ENCODE measurements around the gene DDIAS.
A peak's percentile ranks its signal among the peaks of the same experiment; 100 is the strongest.

The DDIAS gene

DNA sequence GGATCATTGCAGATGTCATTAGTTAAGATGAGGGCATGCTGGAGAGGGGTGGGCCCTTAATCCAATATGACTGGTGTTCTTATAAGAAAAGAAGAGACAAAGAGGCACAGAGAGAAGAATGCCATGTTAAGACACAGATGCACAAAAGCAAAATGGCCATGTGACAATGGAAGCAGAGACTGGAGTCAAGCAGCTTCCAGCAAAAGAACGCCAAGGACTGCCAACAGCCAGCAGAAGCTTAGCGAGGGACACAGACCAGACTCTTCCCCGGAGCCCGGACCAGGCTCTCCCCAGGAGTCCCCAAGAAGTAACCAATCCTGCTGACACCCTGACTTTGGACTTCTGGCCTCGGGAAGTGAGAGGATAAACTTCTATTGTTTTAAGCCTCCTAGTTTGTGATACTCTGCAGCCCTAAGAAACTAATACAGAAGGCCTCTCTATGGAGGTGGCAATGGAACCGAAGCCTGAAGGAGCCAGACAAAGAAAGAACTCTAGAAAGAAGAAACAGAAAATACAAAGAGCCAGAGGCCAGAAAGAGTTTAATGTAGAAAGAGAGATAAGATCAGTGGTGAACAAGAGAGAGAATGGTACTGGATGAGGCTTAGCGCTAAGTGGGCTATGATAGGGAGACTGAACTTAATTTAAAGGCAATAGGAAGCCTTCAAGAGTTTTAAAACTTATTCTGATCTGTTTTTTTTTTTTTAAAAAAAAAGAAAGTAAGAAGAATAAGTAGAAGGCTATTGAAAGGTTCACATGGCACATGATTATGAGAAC, 29.0 kb upstream of the DDIAS start:
- peaks cover 11% of the 10 kb centered on the region for H3K36me3 Mint-ChIP-seq
- H3K27me3 Mint-ChIP-seq: no peaks in the 10 kb centered on the region
- peak overlapping the region; percentile 35 for H3K27ac Mint-ChIP-seq
- peaks cover 30% of the 10 kb centered on the region for H3K4me1 Mint-ChIP-seq (ENCODE audit: low read depth)
- H3K4me3 Mint-ChIP-seq: no peak overlapping the region
- H3K9me3 Mint-ChIP-seq (ENCODE audit: low read depth): no peaks in the 10 kb centered on the region

DNA sequence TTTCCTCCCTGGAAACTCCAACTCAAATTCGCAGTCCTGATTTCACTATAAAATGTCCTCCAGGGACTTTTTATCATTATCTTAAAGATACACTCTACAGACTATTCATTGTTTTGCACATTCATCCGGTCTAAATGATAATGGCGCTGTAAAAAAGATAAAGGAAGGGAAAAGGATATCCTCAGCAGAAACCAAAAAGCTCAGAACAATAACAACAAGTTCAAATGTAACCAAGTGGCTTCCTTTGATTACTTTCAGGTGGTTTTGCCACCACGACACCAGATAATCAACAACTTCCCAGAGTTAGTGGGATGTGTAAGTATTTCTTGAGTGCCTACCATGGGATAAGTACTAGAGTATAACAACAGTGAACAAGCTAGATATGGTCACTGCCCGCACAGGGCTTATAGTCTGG, 27.6 kb upstream of the DDIAS start:
- Mint-ChIP-seq H3K4me3 (peak overlapping the region; percentile 46), H3K36me3 (peaks cover 19% of the 10 kb centered on the region), H3K27ac (peak overlapping the region; percentile 59), H3K9me3 (ENCODE audit: low read depth) (no peaks in the 10 kb centered on the region), H3K27me3 (no peaks in the 10 kb centered on the region), H3K4me1 (ENCODE audit: low read depth) (peaks cover 27% of the 10 kb centered on the region)

DNA sequence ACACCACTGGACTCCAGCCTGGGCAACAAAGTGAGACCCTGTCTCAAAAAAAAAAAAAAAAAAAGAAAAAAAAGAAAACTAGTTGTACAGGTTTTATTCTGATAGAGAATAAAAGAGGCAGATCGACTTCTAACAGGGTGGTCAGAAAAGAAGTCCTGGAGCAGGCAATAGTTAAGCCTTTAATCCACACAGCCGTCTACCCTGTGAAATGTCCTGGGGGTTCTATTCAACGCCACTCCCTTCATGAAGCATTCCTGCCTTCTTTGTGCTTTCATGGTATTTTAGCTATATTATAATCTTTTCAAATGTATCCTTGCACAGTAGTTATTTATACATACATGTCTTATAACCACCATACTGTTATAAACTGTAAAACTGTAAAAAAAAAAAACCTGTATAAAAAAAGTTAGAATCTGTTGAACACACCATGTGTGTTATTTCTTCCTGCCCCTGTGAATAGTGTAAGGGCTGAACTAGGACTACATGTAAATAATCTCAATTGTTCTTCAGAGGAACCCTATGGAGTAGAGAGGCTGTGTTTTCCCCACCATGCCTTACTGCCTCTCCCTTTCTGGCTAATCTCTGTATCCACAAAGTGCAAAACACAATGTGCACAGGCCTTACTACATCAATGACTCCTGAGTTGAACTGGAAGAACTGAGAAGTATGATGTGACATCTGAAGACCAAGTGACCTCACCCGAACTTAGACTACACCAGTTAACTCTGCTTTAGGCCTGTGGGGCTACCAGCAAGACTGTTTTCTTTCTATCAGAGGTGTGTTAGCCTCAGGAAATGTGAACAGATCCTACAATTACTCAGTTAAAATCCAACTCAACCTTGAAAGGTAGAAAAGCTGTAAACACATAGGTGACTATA, 26.7 kb upstream of the DDIAS start:
- Mint-ChIP-seq H3K36me3 (peaks cover 24% of the 10 kb centered on the region), H3K9me3 (ENCODE audit: low read depth) (no peaks in the 10 kb centered on the region), H3K4me3 (no peak overlapping the region), H3K4me1 (ENCODE audit: low read depth) (peaks cover 27% of the 10 kb centered on the region), H3K27ac (no peak overlapping the region), H3K27me3 (no peaks in the 10 kb centered on the region)

DNA sequence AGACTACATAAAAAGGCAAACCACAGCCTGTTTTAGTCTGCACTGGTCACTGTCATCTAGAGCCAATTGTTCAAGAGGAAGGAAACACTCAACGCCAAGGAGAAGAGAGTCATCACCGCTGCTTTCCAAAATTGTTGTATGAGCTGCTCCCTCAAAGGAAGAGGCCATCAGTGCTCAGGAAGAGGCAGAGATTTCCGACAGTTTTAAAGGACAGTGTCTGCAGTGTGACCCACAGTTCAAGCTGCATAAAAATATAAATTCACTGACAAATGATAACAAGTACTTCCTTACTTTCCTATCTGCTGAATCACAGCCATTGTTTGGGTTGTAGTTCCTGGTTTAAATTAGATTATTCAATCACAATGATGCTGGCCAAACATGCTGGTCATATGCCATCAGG, 17.7 kb upstream of the DDIAS start:
- Mint-ChIP-seq H3K4me3 (no peak overlapping the region), H3K27ac (no peak overlapping the region), H3K4me1 (ENCODE audit: low read depth) (no peaks in the 10 kb centered on the region), H3K9me3 (ENCODE audit: low read depth) (no peaks in the 10 kb centered on the region), H3K36me3 (peaks cover 21% of the 10 kb centered on the region), H3K27me3 (no peaks in the 10 kb centered on the region)

DNA sequence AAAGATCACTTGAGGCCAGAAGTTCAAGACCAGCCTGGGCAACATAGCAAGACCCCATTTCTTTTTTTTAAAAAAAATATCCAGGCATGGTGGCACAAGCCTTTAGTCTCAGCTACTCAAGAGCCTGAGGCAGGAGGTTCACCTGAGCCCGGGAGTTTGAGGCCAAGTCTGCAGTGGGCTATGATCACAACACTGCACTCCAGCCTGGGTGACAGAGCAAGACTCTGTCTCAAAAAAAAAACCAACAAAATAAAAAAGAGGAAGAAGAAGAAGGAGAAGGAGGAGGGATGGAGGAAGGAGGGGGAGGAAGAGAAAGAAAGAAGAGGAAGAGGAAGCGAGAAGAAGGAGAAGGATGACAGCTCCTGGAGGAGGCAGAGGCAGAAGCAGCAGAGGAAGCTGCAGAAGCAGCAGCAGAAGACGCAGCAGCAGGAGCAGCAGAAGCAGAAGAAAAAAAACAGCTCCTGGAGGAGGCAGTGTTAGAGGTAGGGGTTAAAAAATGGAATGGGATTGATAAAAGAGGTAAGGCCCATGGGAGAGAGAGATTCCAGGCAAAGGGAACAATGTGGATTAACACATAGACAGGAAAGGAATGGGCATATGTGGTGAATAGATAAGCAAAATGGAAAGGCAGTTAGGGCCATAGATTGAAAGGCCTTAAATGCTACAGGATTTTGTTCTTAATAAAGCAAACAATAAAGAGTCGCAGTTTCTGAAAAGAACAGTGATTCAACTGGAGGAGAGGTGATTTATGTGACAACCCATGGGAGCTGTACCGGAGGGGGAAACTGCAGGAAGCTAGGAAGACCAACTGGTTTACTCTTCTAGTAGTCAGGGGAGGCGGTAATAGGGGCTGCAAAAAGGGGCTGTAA, 12.2 kb upstream of the DDIAS start:
- H3K4me3 Mint-ChIP-seq: no peak overlapping the region
- H3K4me1 Mint-ChIP-seq (ENCODE audit: low read depth): peaks cover 3% of the 10 kb centered on the region
- peaks cover 7% of the 10 kb centered on the region for H3K36me3 Mint-ChIP-seq
- no peaks in the 10 kb centered on the region for H3K27me3 Mint-ChIP-seq
- H3K9me3 Mint-ChIP-seq (ENCODE audit: low read depth): no peaks in the 10 kb centered on the region
- no peak overlapping the region for H3K27ac Mint-ChIP-seq

DNA sequence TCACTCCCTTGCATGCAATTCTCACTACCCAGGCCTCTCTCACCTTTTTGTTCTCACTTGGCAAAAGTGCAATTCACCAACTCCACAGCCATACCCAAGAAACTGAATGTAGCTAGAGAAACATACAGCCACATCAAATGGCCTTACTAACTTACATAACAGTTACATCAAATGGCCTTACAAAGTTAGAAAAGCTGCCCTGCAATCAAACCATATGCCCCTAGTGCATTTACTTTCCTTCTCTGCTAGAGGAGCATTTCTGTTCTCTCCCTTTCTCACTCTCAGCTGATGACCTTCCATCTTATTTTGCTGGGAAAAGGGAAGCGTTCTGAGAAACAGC, 11.6 kb upstream of the DDIAS start:
- Mint-ChIP-seq H3K9me3 (ENCODE audit: low read depth) (no peaks in the 10 kb centered on the region), H3K36me3 (peaks cover 7% of the 10 kb centered on the region), H3K27me3 (no peaks in the 10 kb centered on the region), H3K4me3 (no peak overlapping the region), H3K27ac (no peak overlapping the region), H3K4me1 (ENCODE audit: low read depth) (peaks cover 3% of the 10 kb centered on the region)

DNA sequence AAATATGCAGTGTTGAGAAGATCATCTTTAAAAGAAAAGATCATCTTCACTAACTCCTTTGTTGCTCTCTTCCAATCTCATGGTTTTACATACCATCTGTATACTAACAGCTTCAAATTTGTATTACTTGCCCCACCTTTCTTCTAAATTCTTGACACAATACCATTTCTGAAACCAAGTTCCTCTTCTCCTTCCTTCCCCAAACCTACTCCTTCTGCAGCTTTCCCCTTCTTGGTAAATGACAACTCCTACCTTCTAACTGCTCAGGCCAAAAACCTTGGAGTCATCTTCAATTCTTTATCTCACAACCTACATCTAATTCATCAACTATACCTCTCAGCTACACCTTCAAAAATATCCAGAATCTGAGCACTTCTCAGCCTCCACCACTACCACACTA, 10.6 kb upstream of the DDIAS start:
- H3K9me3 Mint-ChIP-seq (ENCODE audit: low read depth): no peaks in the 10 kb centered on the region
- no peak overlapping the region for H3K4me3 Mint-ChIP-seq
- H3K27me3 Mint-ChIP-seq: no peaks in the 10 kb centered on the region
- H3K36me3 Mint-ChIP-seq: peaks cover 7% of the 10 kb centered on the region
- peaks cover 11% of the 10 kb centered on the region for H3K4me1 Mint-ChIP-seq (ENCODE audit: low read depth)
- H3K27ac Mint-ChIP-seq: no peak overlapping the region

DNA sequence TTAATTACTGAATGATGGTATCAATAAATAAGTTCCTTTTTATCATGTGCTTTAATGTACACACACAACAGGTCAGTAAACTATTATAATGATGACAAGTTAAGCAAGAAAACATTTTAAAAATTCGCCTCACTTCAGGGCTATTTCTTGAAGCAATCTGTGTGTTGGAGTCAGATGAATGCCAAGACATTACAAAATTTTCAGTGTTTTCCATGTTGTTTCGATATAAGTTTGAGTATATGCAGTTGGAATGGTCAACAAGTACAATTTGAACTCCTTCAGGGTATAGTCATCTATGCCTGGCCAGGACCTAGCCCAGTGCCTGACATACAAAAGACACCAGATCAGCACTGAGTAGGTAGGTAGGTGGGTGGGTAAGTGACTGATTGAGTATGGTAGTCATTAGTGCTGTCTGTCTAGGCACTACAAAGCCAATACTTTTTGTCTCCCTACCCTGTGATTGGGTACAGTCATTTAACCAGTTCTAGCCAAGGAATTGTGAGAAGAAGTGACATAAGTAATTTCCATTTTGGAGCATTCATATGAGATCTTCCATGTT, 8.8 kb upstream of the DDIAS start:
- H3K27me3 Mint-ChIP-seq: no peaks in the 10 kb centered on the region
- peaks cover 23% of the 10 kb centered on the region for H3K4me1 Mint-ChIP-seq (ENCODE audit: low read depth)
- H3K9me3 Mint-ChIP-seq (ENCODE audit: low read depth): no peaks in the 10 kb centered on the region
- H3K27ac Mint-ChIP-seq: no peak overlapping the region
- H3K36me3 Mint-ChIP-seq: peaks cover 4% of the 10 kb centered on the region
- H3K4me3 Mint-ChIP-seq: no peak overlapping the region

DNA sequence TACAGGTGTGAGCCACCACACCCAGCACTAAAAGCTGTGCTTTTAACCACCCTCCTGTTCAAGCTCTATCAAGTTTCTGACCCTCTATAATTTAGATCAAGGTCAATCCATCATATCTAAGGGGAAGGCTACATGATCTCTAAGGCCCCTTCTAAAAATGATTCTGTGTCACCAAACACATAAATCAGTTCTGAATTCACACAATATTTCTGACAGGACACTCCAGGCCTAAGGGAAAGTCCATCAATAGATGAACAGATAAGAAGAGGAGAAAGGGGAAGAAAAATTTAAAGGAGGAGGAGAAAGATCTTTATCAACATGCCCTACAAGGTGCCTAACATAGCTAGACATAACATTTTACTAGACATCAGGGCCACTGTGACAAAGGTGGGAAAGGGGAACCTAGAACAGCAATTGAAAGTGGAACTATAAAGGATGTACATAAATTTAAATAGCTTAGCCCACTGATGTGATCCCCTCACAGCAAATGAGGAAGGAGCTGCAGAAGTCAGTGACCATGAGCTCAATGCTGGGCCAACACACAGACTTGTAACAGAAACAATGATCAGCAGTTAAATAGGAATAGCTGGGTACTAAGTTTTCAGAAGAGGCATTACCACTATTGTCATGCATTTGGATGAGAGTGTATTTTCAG, 6.0 kb upstream of the DDIAS start:
- H3K4me1 Mint-ChIP-seq (ENCODE audit: low read depth): peaks cover 42% of the 10 kb centered on the region
- no peaks in the 10 kb centered on the region for H3K9me3 Mint-ChIP-seq (ENCODE audit: low read depth)
- no peak overlapping the region for H3K27ac Mint-ChIP-seq
- peaks cover 2% of the 10 kb centered on the region for H3K36me3 Mint-ChIP-seq
- H3K4me3 Mint-ChIP-seq: no peak overlapping the region
- no peaks in the 10 kb centered on the region for H3K27me3 Mint-ChIP-seq

DNA sequence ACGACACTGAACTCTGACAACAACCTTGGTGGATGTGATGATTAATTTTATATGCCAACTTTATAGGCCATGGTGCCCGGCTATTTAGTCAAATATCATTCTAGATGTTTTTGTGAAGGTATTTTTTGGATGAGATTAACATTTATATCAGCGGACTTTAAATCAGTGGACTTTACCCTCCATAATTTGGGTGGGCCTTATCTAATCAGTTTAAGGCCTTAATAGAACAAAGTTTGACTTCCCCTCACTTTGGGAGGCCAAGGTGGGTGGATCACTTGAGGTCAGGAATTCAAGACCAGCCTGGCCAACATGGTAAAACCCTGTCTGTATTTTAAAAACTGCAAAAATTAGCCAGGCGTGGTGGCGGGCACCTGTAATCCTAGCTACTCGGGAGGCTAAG, 5.4 kb upstream of the DDIAS start:
- Mint-ChIP-seq H3K9me3 (ENCODE audit: low read depth) (no peaks in the 10 kb centered on the region), H3K27ac (no peak overlapping the region), H3K4me3 (no peak overlapping the region), H3K27me3 (no peaks in the 10 kb centered on the region), H3K4me1 (ENCODE audit: low read depth) (peaks cover 45% of the 10 kb centered on the region), H3K36me3 (peaks cover 2% of the 10 kb centered on the region)

DNA sequence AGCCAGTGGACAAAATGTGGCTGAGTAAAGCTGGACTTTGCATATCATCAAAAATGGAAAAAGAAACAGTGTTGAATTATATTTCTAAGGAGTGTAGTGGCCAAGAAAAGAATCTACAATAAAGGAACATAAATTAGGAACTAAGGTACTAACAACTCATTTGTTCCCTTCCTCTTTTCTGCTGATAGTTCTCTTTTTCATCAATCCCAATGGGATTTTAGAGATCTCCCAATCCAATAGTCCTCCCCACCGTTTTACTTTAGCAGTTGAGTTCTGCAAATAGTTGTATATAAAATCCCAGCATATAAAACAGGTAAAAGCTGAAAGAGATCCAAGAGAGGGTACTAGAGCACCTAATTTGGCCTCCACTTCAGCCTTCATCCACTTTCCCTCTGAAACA, 3.3 kb upstream of the DDIAS start:
- H3K36me3 Mint-ChIP-seq: peaks cover 2% of the 10 kb centered on the region
- H3K9me3 Mint-ChIP-seq (ENCODE audit: low read depth): no peaks in the 10 kb centered on the region
- H3K27ac Mint-ChIP-seq: no peak overlapping the region
- no peak overlapping the region for H3K4me3 Mint-ChIP-seq
- H3K27me3 Mint-ChIP-seq: no peaks in the 10 kb centered on the region
- H3K4me1 Mint-ChIP-seq (ENCODE audit: low read depth): peaks cover 57% of the 10 kb centered on the region

DNA sequence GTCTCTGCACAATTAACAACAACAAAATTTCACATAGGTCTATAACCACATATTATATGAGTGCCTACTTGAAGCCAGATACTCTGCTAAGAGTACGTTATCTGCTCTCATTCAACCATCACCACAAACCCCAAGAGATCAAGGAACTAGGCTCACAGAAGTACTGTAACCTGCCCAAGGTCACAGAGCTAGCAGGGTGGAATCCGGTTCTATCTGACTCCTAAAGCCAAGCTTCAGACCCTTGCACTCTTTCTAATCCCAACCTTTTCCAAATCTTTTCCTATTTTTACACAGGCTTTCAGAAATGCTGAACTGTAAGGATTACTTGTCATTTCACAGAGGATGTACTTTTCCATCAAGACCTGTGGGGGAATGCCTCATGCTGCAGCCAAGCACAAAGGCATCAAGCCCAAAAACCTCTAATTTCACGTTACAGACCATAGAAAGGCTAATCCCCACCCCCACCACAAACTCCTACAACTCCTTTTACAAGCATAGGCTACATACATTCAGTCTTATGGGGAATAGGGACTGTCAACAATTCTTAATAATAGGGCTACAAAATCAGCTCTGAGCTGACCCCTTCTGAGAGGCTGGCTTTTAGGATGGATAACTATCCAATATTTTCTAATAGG, 2.2 kb upstream of the DDIAS start:
- Mint-ChIP-seq H3K27me3 (no peaks in the 10 kb centered on the region), H3K4me3 (peak overlapping the region; percentile 100), H3K27ac (peak overlapping the region; percentile 100), H3K36me3 (peaks cover 2% of the 10 kb centered on the region), H3K4me1 (ENCODE audit: low read depth) (peaks cover 64% of the 10 kb centered on the region), H3K9me3 (ENCODE audit: low read depth) (no peaks in the 10 kb centered on the region)

DNA sequence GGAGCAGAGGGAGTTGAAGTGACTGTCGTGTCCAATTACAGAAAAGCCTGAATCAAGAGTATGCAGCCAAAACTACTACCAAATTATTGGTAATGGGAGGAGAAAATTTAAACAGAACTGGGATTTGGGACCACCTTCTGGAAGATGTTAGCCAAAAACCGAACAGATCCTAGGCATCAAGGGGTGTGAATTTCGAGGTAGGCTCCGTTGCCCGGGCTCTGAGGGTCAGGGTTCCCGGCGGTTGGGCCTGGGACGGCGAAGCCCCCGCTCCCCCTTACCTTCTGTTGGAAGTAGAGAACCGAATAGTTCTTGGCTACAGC, 1.6 kb upstream of the DDIAS start:
- Mint-ChIP-seq H3K4me3 (peak overlapping the region; percentile 100), H3K36me3 (peaks cover 2% of the 10 kb centered on the region), H3K4me1 (ENCODE audit: low read depth) (peaks cover 64% of the 10 kb centered on the region), H3K27me3 (no peaks in the 10 kb centered on the region), H3K27ac (peak overlapping the region; percentile 100), H3K9me3 (ENCODE audit: low read depth) (no peaks in the 10 kb centered on the region)
